Measurements from ENCODE around the gene LMAN2. TPM values are rescaled to one million over a fixed set of nuclear protein-coding genes. Genes with fewer than 3 reads are reported as not detected.

The LMAN2 gene
- total RNA-seq, 1 donor from 2014 or later: 103 TPM

GRCh38 chr5:177295924-177296323 is 55.5 kb downstream of the LMAN2 start:
- H3K27ac Mint-ChIP-seq (ENCODE audit: unreplicated experiment): no peak overlapping the region
- no peak overlapping the region for H3K4me3 Mint-ChIP-seq (ENCODE audit: unreplicated experiment)
- FAIRE-seq: no peak

DNA sequence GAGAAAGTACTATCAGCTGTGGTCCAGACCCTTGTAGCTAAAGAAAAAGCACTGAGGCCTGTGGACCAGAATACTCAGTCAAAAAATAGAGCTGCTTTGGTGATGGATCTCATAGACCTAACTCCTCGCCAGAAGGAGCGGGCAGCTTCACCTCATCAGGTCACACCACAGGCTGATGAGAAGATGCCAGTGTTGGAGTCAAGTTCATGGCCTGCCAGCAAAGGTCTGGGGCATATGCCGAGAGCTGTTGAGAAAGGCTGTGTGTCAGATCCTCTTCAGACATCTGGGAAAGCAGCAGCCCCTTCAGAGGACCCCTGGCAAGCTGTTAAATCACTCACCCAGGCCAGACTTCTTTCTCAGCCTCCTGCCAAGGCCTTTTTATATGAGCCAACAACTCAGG is 56.8 kb downstream of the LMAN2 start:
- no peak overlapping the region for H3K27ac ChIP-seq (ENCODE audit: low read depth, low read length)
- no peak overlapping the region for H3K27ac Mint-ChIP-seq (ENCODE audit: unreplicated experiment)
- H3K27me3 Mint-ChIP-seq (ENCODE audit: low read depth, unreplicated experiment): no peaks in the 10 kb centered on the region
- H3K79me2 ChIP-seq (ENCODE audit: insufficient read depth, low read length): no peaks in the 10 kb centered on the region
- TF ChIP-seq CTCF (IDR thresholded peaks at IDR 0.05; ENCODE audit: insufficient read depth, low read depth, low read length) (no peak), EZH2 (IDR thresholded peaks at IDR 0.05; ENCODE audit: insufficient read depth, low read length) (no peak)
- FAIRE-seq: no peak
- no peak overlapping the region for H3K4me3 ChIP-seq (ENCODE audit: insufficient read depth, low read depth, low read length)
- no peak overlapping the region for H2AFZ ChIP-seq (ENCODE audit: low read depth, low read length)
- H3K4me2 ChIP-seq (ENCODE audit: low read length): no peak overlapping the region
- H3K9me3 ChIP-seq (ENCODE audit: insufficient read depth, low read depth, low read length): no peaks in the 10 kb centered on the region
- H3K9ac ChIP-seq (ENCODE audit: low read length): no peak overlapping the region
- peaks cover 54% of the 10 kb centered on the region for H3K36me3 ChIP-seq (ENCODE audit: insufficient read depth, low read length)
- no peaks in the 10 kb centered on the region for H3K27me3 ChIP-seq (ENCODE audit: insufficient read depth, low read length)
- H3K4me1 Mint-ChIP-seq (ENCODE audit: low read depth, unreplicated experiment): peaks cover 2% of the 10 kb centered on the region
- peaks cover 28% of the 10 kb centered on the region for H4K20me1 ChIP-seq (ENCODE audit: insufficient read depth, low read length)
- no peak overlapping the region for H3K4me3 Mint-ChIP-seq (ENCODE audit: unreplicated experiment)
- DNase-seq (ENCODE audit: low read depth): no peak
- H3K9me3 Mint-ChIP-seq (ENCODE audit: unreplicated experiment): no peaks in the 10 kb centered on the region
- H3K4me1 ChIP-seq (ENCODE audit: insufficient read depth, low read length): no peaks in the 10 kb centered on the region
- peaks cover 33% of the 10 kb centered on the region for H3K36me3 Mint-ChIP-seq (ENCODE audit: low read depth, unreplicated experiment)

More at GRCh38 chr5:177295924-177296323, 55.5 kb downstream of the LMAN2 start:
- H3K4me2 ChIP-seq (ENCODE audit: low read length): no peak overlapping the region
- Mint-ChIP-seq H3K36me3 (ENCODE audit: low read depth, unreplicated experiment) (peaks cover 37% of the 10 kb centered on the region), H3K27me3 (ENCODE audit: low read depth, unreplicated experiment) (no peaks in the 10 kb centered on the region), H3K4me1 (ENCODE audit: low read depth, unreplicated experiment) (peaks cover 13% of the 10 kb centered on the region), H3K9me3 (ENCODE audit: unreplicated experiment) (no peaks in the 10 kb centered on the region)
- peaks cover 31% of the 10 kb centered on the region for H4K20me1 ChIP-seq (ENCODE audit: insufficient read depth, low read length)
- peaks cover 1% of the 10 kb centered on the region for H3K79me2 ChIP-seq (ENCODE audit: insufficient read depth, low read length)
- TF ChIP-seq EZH2 (IDR thresholded peaks at IDR 0.05; ENCODE audit: insufficient read depth, low read length) (no peak), CTCF (IDR thresholded peaks at IDR 0.05; ENCODE audit: insufficient read depth, low read depth, low read length) (no peak)
- no peaks in the 10 kb centered on the region for H3K27me3 ChIP-seq (ENCODE audit: insufficient read depth, low read length)
- H3K4me3 ChIP-seq (ENCODE audit: insufficient read depth, low read depth, low read length): no peak overlapping the region
- no peak overlapping the region for H2AFZ ChIP-seq (ENCODE audit: low read depth, low read length)
- H3K9me3 ChIP-seq (ENCODE audit: insufficient read depth, low read depth, low read length): no peaks in the 10 kb centered on the region
- no peak overlapping the region for H3K9ac ChIP-seq (ENCODE audit: low read length)
- no peak for DNase-seq (ENCODE audit: low read depth)
- no peak overlapping the region for H3K27ac ChIP-seq (ENCODE audit: low read depth, low read length)
- H3K36me3 ChIP-seq (ENCODE audit: insufficient read depth, low read length): peaks cover 57% of the 10 kb centered on the region
- peaks cover 6% of the 10 kb centered on the region for H3K4me1 ChIP-seq (ENCODE audit: insufficient read depth, low read length)

DNA sequence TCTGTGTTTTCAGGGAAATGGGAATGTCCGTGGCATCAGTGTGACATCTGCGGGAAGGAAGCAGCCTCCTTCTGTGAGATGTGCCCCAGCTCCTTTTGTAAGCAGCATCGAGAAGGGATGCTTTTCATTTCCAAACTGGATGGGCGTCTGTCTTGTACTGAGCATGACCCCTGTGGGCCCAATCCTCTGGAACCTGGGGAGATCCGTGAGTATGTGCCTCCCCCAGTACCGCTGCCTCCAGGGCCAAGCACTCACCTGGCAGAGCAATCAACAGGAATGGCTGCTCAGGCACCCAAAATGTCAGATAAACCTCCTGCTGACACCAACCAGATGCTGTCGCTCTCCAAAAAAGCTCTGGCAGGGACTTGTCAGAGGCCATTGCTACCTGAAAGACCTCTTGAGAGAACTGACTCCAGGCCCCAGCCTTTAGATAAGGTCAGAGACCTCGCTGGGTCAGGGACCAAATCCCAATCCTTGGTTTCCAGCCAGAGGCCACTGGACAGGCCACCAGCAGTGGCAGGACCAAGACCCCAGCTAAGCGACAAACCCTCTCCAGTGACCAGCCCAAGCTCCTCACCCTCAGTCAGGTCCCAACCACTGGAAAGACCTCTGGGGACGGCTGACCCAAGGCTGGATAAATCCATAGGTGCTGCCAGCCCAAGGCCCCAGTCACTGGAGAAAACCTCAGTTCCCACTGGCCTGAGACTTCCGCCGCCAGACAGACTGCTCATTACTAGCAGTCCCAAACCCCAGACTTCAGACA is 57.5 kb downstream of the LMAN2 start:
- H3K27ac Mint-ChIP-seq (ENCODE audit: unreplicated experiment): no peak overlapping the region
- Histone ChIP-seq H3K9ac (ENCODE audit: low read length) (no peak overlapping the region), H3K27me3 (ENCODE audit: insufficient read depth, low read length) (no peaks in the 10 kb centered on the region), H3K36me3 (ENCODE audit: insufficient read depth, low read length) (peaks cover 59% of the 10 kb centered on the region), H3K4me3 (ENCODE audit: insufficient read depth, low read depth, low read length) (no peak overlapping the region), H3K9me3 (ENCODE audit: insufficient read depth, low read depth, low read length) (no peaks in the 10 kb centered on the region), H4K20me1 (ENCODE audit: insufficient read depth, low read length) (peaks cover 28% of the 10 kb centered on the region), H2AFZ (ENCODE audit: low read depth, low read length) (no peak overlapping the region), H3K79me2 (ENCODE audit: insufficient read depth, low read length) (no peaks in the 10 kb centered on the region), H3K4me1 (ENCODE audit: insufficient read depth, low read length) (no peaks in the 10 kb centered on the region), H3K4me2 (ENCODE audit: low read length) (no peak overlapping the region), H3K27ac (ENCODE audit: low read depth, low read length) (no peak overlapping the region)
- TF ChIP-seq CTCF (IDR thresholded peaks at IDR 0.05; ENCODE audit: insufficient read depth, low read depth, low read length) (no peak), EZH2 (IDR thresholded peaks at IDR 0.05; ENCODE audit: insufficient read depth, low read length) (no peak)
- H3K4me1 Mint-ChIP-seq (ENCODE audit: low read depth, unreplicated experiment): no peaks in the 10 kb centered on the region
- no peaks in the 10 kb centered on the region for H3K27me3 Mint-ChIP-seq (ENCODE audit: low read depth, unreplicated experiment)
- H3K4me3 Mint-ChIP-seq (ENCODE audit: unreplicated experiment): no peak overlapping the region
- H3K9me3 Mint-ChIP-seq (ENCODE audit: unreplicated experiment): no peaks in the 10 kb centered on the region
- FAIRE-seq: no peak
- DNase-seq (ENCODE audit: low read depth): no peak
- H3K36me3 Mint-ChIP-seq (ENCODE audit: low read depth, unreplicated experiment): peaks cover 35% of the 10 kb centered on the region

Data from astrocyte (in vitro differentiated cells and primary cell).